LNCAP (cell line): ENCODE measurements around the gene PMVK.

ENCODE experiments used
- CTCF ChIP-seq: fragments of 450-650 bp; IDR thresholded peaks from 2 replicates; pipeline ENCODE4 v1.5.1; 2017; ENCODE audit warnings: mild to moderate bottlenecking

PMVK gene

DNA sequence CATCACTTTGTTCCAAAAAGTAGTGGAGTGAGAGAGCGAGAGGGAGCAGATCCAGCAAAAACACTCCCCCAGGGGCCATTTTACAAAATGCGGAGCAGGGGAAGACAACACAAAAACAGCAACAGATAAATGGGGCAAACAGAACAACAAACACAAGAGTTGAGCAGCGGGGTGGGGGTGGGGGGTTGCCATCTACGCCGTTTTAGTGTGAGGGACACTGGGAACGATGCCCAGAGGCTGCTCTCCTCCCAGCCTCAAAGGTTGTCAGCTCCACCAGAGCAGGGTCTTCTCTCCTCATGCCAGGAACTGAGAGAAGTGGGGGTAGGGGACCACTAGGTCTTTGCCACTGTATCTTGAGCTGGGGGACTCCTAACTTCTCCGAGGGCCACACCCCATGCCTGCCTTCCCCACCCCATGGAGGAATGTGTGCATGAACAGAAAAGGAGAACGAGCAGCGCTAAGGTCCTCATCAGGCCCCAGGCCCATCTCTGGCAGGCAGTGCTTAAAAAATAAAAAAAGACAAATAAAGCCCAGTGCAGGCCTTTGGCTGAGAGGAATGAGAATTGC lies 20.7 kb upstream of the PMVK start:
- no peak for TF ChIP-seq CTCF

DNA sequence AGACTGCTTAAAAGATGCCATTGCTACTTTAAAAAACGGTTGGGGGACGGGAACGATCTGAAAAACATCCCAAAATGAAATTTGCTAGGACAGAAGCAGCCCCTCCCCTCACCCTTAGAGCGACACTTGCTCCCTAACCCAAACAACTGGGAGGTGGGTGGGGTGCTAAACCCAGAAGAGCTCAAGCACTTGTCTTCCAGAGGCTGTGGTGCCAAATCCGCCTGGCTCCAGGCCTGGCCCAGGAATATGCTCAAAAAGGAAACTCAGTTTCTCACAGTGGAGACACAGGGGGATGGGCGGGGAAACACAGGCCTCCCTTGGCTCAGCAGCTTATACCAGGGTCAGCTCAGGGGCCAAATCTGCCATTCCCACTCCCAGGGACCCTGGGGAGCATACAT lies 20.0 kb upstream of the PMVK start:
- TF ChIP-seq CTCF, result no peak

DNA sequence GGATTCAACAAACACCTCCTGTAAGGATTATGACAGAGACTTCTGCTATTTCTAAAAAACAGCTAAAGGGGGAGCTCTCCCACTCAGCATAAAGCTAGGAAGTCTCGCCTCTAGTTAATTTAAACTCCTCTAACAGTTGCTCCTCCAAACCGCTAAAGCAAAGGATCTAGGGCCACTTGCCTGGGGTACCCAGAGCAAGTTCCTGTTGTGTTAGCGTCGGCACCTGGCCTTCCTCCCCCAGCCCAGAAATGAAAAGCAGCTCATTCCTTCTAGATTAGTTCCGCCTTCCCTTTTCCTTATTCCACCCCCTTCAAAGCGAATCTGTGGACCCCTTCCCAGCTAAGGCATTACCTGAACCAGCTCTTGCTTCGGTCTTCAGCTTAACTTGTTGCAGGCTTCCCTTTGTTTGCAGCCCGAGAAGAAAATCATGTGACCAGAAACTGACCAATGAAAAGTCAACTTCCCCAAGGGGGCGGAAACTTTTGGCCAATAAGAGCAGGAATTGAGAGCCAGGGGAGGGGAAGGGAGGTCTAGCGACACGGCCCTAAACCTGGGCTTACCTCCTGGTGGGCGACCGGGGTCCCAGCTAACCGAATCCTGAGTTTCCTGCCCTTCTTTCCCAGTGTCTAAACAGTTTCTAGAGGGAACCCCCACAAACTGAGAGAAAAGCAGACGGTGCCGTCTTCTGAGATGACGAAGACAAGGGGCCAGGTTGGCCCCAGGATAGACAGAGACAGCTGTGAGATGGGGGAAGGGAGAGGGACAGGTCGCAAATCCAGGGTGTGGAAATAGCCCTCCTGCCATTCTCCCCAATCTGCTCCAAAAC lies 19.4 kb upstream of the PMVK start, which contains the start of gene PBXIP1:
Gene PBXIP1 (minus strand): TSS at position 382 of the 826 bp plus-strand sequence. CDS start 2,378 bp downstream, outside the sequence.
- TF ChIP-seq CTCF, result peak; percentile 32; the same call in 1 of the 2 replicates

DNA sequence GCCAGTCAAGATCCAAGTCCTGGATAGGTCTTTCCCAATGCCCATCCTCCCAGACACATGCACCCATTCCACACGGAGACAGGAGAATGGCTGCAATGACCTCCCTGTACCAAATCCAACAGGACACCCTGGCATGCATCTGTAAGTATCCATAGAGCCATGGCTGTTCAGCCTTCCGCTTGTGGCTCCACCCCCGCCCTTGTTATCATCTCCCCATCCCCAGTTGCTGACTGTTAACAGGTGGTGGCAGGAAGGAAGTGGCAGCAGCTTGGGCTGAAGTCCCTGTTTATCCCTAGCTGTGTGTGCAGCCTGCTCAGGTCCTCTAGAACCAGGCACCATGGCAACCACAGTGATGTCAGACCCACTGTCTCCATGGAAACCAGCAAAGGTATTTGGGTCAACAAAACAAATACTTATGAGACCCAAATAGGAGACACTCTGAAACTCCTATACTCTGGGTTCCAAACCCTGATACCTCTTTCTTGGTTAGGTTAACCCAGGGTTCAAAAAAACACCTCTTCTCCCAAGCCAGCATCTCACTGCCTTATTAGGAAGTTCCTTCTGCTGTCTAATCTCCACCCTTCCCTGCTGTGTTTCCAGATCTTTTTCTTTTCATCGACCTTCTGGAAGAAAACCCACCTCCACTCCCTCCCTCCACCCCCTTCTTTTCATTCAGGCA lies 18.7 kb upstream of the PMVK start:
- TF ChIP-seq CTCF, result no peak

DNA sequence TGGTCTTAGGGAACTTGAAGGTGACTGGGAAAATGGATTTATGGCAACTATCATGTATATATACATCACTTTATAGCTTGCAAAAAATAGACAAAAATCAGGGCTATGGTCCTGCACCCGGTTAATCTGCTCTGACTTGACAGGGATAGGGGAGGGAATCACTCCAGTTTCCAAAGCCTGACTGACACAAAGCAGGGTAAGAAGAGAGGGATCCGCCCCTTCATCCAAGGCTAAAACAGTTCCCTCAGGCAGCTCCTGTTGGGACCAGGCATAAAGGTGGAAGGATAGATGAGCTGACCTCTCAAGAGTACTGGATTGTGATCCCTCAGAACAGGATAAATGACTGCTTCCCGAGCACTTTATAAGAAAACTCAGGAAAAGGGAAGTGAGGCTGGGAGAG lies 18.0 kb upstream of the PMVK start:
- TF ChIP-seq CTCF, result no peak

DNA sequence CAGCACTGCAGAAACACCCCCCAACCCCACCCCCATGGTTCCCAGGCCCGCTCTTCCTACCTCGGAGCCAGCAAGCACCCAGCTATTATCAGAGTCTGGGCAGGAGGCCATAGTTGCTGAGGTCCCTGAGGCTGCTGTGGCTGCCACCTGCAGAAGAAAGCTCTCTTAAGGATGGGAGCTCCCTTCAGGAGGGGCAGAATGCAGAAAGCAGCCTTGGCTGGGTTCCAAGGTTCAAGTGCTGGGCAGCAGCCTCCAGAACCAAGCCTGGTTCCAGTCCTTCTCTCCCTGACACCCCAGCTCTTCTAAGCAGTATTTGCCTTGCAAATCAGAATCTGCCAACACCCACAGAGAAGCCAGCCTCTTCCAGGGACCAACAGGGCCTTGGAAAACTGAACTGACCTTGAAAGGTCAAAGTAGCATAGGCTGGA lies 17.1 kb upstream of the PMVK start:
- no peak for TF ChIP-seq CTCF

- TF ChIP-seq CTCF, result no peak
Measured at GRCh38 chr1:154952664-154953063, 16.1 kb upstream of the PMVK start.
